Tibial nerve (tissue), 4 donors: ENCODE measurements around the gene FTH1. TPM values are rescaled to one million over a fixed set of nuclear protein-coding genes. Genes with fewer than 3 reads are reported as not detected.
A peak's percentile ranks its signal among the peaks of the same experiment; 100 is the strongest.

Experiments
- DNase-seq, 2 donors: peaks; one replicate each; pipeline ENCODE4 v3.0.0-alpha.2; 2019; ENCODE audit warnings: low spot score in 2 of 2
- H3K27ac ChIP-seq, 4 donors: fragments of 200-600 bp; sonication (generic) in 3 of 4; one replicate each; pipeline ENCODE4 v1.5.1; 2017 to 2019; ENCODE audit warnings: mild to moderate bottlenecking in 1 of 4
- H3K27me3 ChIP-seq, 2 donors: fragments of 200-600 bp; sonication (generic) in 1 of 2; one replicate each; pipeline versions ENCODE4 v1.5.1 to v1.6.0; 2017 to 2019
- H3K36me3 ChIP-seq, 3 donors: fragments of 200-600 bp; sonication (generic); one replicate each; pipeline ENCODE4 v1.5.1; 2018 to 2019
- H3K4me1 ChIP-seq, 4 donors: fragments of 200-600 bp; sonication (generic) in 3 of 4; one replicate each; pipeline ENCODE4 v1.5.1; 2017 to 2019
- H3K4me3 ChIP-seq, 4 donors: fragments of 200-600 bp; sonication (generic) in 3 of 4; one replicate each; pipeline ENCODE4 v1.5.1; 2017 to 2019; ENCODE audit warnings: mild to moderate bottlenecking in 1 of 4, moderate library complexity in 1 of 4
- H3K9me3 ChIP-seq, 4 donors: fragments of 200-600 bp; sonication (generic) in 3 of 4; one replicate each; pipeline ENCODE4 v1.5.1; 2017 to 2019
- CTCF ChIP-seq, 5 experiments: fragments of 200-600 bp in 3 of 5; fragments of 450-650 bp in 2 of 5; sonication (generic) in 3 of 5; IDR thresholded peaks; one replicate each; pipeline ENCODE4 v1.5.1; 2016 to 2019; ENCODE audit warnings: antibody characterized with exemption in 5 of 5, mild to moderate bottlenecking in 3 of 5, moderate library complexity in 2 of 5
- EP300 ChIP-seq, 2 donors: sonication (generic); formaldehyde crosslinking; IDR thresholded peaks; one replicate each; pipeline ENCODE4 v1.6.1; 2017; ENCODE audit warnings: antibody characterized with exemption in 2 of 2, mild to moderate bottlenecking in 1 of 2
- POLR2A ChIP-seq, 2 donors: fragments of 450-650 bp; IDR thresholded peaks; one replicate each; pipeline ENCODE4 v1.6.1; 2017; ENCODE audit warnings: antibody characterized with exemption in 2 of 2, mild to moderate bottlenecking in 2 of 2, moderate library complexity in 2 of 2
- WGBS, 2 donors: methylation state at CpG; one replicate each; pipeline ENCODE4 v1.1.5; 2018; 5-methylcytosine and 5-hydroxymethylcytosine counted together
- total RNA-seq, 4 donors: library from RNA; depleted of rRNA; stranded (reverse); fragments of >200 nt; gene quantifications; one replicate each; pipeline ENCODE4 v1.1.0, GENCODE V29; 2016

Gene FTH1
- total RNA-seq, 4 donors from 2014 or later: 3,872 to 5,003 (median 4,779) TPM

GRCh38 chr11:61951484-61952135, 15.8 kb downstream of the FTH1 start:
- 89% methylated on average over 11 of the region's 11 CpGs for WGBS, 2 donors
- H3K27ac ChIP-seq: peak overlapping the region in 3 of 4 donors; percentile 74 to 94 (median 92)
- H3K36me3 ChIP-seq: peaks cover 0 to 5% (median 0%) of the 10 kb centered on the region in 3 donors
- peak overlapping the region in 1 of 4 donors; percentile 6 for H3K4me3 ChIP-seq
- no peaks in the 10 kb centered on the region for H3K27me3 ChIP-seq
- H3K9me3 ChIP-seq: no peaks in the 10 kb centered on the region
- peaks cover 0 to 75% (median 44%) of the 10 kb centered on the region in 4 donors for H3K4me1 ChIP-seq
- DNase-seq: no peak
- TF ChIP-seq EP300 (IDR thresholded peaks at IDR 0.05) (no peak), POLR2A (IDR thresholded peaks at IDR 0.05) (no peak), CTCF (IDR thresholded peaks at IDR 0.05) (no peak)

- Histone ChIP-seq H3K27me3 (no peaks in the 10 kb centered on the region), H3K27ac (peak within 1 kb of the TSS; percentile 74 to 94 (median 88)), H3K9me3 (no peaks in the 10 kb centered on the region), H3K4me1 (peaks cover 0 to 63% (median 34%) of the 10 kb centered on the region in 4 donors), H3K4me3 (peak within 1 kb of the TSS in 3 of 4 donors; percentile 19 to 37 (median 25)), H3K36me3 (no peaks in the 10 kb centered on the region)
- no peak for DNase-seq
- 61 to 62% methylated on average over 4 to 8 of the region's 8 CpGs for WGBS, 2 donors
- TF ChIP-seq CTCF (IDR thresholded peaks at IDR 0.05): no peak
- peak; percentile 42 to 46 for TF ChIP-seq POLR2A (IDR thresholded peaks at IDR 0.05)
- peak; percentile 62 to 87 for TF ChIP-seq EP300 (IDR thresholded peaks at IDR 0.05)
Measured at GRCh38 chr11:61950035-61950547, 17.3 kb downstream of the FTH1 start, which contains the start of gene BEST1. Gene BEST1, plus strand, starts transcription at chr11:61950351. Its CDS starts 1,456 bp downstream, at chr11:61951807.

- Histone ChIP-seq H3K36me3 (no peaks in the 10 kb centered on the region), H3K9me3 (no peaks in the 10 kb centered on the region), H3K4me3 (peak overlapping the region in 1 of 4 donors; percentile 37), H3K27ac (peak overlapping the region; percentile 74 to 94 (median 88)), H3K4me1 (peaks cover 0 to 56% (median 30%) of the 10 kb centered on the region in 4 donors), H3K27me3 (no peaks in the 10 kb centered on the region)
- 27 to 29% methylated on average over 9 of the region's 9 CpGs for WGBS, 2 donors
- TF ChIP-seq POLR2A (IDR thresholded peaks at IDR 0.05) (peak; percentile 42 to 75), CTCF (IDR thresholded peaks at IDR 0.05) (no peak), EP300 (IDR thresholded peaks at IDR 0.05) (peak in 1 of 2 donors; percentile 77)
- DNase-seq: peak; percentile 76 to 89
Measured at GRCh38 chr11:61949169-61950034, 18.0 kb downstream of the FTH1 start.

GRCh38 chr11:61948505-61948904, 18.9 kb downstream of the FTH1 start:
- DNase-seq: no peak
- no peaks in the 10 kb centered on the region for H3K27me3 ChIP-seq
- H3K27ac ChIP-seq: peak overlapping the region; percentile 74 to 94 (median 88)
- peaks cover 0 to 49% (median 27%) of the 10 kb centered on the region in 4 donors for H3K4me1 ChIP-seq
- H3K9me3 ChIP-seq: no peaks in the 10 kb centered on the region
- no peaks in the 10 kb centered on the region for H3K36me3 ChIP-seq
- TF ChIP-seq EP300 (IDR thresholded peaks at IDR 0.05) (no peak), CTCF (IDR thresholded peaks at IDR 0.05) (no peak), POLR2A (IDR thresholded peaks at IDR 0.05) (no peak)
- H3K4me3 ChIP-seq: no peak overlapping the region
- 62 to 65% methylated on average over 7 of the region's 7 CpGs for WGBS, 2 donors
